DND-41 (cell line): ENCODE measurements around the gene XCR1.

Experiments
- EZH2 ChIP-seq: IDR thresholded peaks from 3 replicates; pipeline ENCODE4 v1.6.1; 2012; ENCODE audit warnings: borderline replicate concordance, low read depth, mild to moderate bottlenecking, moderate library complexity, low read length, inconsistent platforms; ENCODE audit not compliant: severe bottlenecking
- TF ChIP-seq, protein P1 (sequence below): IDR thresholded peaks from 2 replicates; pipeline ENCODE4 v1.5.1; 2012; ENCODE audit warnings: borderline replicate concordance, low read length, moderate library complexity, mild to moderate bottlenecking; ENCODE audit not compliant: poor library complexity, severe bottlenecking; ENCODE audit errors: extremely low read depth

DNA sequence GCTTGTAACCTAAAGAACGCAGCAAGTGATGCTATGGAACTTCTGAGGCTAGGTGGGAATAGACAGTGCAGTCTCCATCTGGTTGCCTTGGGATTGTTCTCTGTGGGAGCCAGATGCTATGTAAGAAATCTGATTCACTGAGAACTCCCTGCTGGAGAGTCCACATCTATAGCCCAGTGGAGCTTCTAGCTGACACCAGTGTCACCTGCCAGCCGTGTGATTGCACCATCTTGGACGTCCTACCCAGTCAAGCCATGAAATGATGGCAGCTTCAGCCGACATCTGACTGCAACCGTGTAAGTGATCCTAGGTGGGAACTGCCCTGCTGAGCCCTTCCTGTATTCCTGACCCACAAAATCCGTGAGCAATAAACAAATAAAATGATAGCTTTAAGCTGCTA lies 19.2 kb downstream of the XCR1 start:
- TF ChIP-seq, protein P1, sequence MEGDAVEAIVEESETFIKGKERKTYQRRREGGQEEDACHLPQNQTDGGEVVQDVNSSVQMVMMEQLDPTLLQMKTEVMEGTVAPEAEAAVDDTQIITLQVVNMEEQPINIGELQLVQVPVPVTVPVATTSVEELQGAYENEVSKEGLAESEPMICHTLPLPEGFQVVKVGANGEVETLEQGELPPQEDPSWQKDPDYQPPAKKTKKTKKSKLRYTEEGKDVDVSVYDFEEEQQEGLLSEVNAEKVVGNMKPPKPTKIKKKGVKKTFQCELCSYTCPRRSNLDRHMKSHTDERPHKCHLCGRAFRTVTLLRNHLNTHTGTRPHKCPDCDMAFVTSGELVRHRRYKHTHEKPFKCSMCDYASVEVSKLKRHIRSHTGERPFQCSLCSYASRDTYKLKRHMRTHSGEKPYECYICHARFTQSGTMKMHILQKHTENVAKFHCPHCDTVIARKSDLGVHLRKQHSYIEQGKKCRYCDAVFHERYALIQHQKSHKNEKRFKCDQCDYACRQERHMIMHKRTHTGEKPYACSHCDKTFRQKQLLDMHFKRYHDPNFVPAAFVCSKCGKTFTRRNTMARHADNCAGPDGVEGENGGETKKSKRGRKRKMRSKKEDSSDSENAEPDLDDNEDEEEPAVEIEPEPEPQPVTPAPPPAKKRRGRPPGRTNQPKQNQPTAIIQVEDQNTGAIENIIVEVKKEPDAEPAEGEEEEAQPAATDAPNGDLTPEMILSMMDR, result no peak
- no peak for TF ChIP-seq EZH2
